GM23338 (cell line): Measurements from ENCODE around the gene LMNA. TPM values are rescaled to one million over a fixed set of nuclear protein-coding genes. Genes with fewer than 3 reads are reported as not detected.

Experiments used
- ATAC-seq: fragments of 200-7000 bp; cut with Tn5 transposase; 3 replicates; pipeline ENCODE4 v1.9.1; 2020
- DNase-seq: peaks from one replicate; pipeline ENCODE4 v3.0.0-alpha.2; 2015; ENCODE audit warnings: low spot score
- H2AFZ ChIP-seq: fragments of 200-600 bp; sonication (generic); 2 replicates; pipeline ENCODE4 v1.8.0; 2016; ENCODE audit warnings: antibody characterized with exemption, mild to moderate bottlenecking, moderate library complexity
- H3F3A ChIP-seq: fragments of 200-600 bp; sonication (generic); replicated peaks from 2 replicates; pipeline ENCODE4 v1.8.0; 2017; ENCODE audit warnings: antibody characterized with exemption, mixed run types, low read depth
- H3K27ac ChIP-seq: fragments of 200-600 bp; sonication (generic); 2 replicates; pipeline ENCODE4 v1.6.1; 2016; ENCODE audit warnings: low read depth
- H3K27me3 ChIP-seq: fragments of 200-600 bp; sonication (generic); 2 replicates; pipeline ENCODE4 v1.8.0; 2016; ENCODE audit warnings: mild to moderate bottlenecking, mixed run types, moderate library complexity; ENCODE audit not compliant: insufficient read depth
- H3K36me3 ChIP-seq: fragments of 200-600 bp; sonication (generic); 2 replicates; pipeline ENCODE4 v1.8.0; 2016; ENCODE audit warnings: mild to moderate bottlenecking; ENCODE audit not compliant: insufficient read depth
- H3K4me1 ChIP-seq: fragments of 200-600 bp; sonication (generic); 2 replicates; pipeline ENCODE4 v1.8.0; 2016; ENCODE audit warnings: mild to moderate bottlenecking, moderate library complexity; ENCODE audit not compliant: insufficient read depth
- H3K4me2 ChIP-seq: fragments of 200-600 bp; sonication (generic); 2 replicates; pipeline ENCODE4 v1.7.1; 2017; ENCODE audit warnings: mixed run types
- H3K4me3 ChIP-seq: fragments of 200-600 bp; sonication (generic); 2 replicates; pipeline ENCODE4 v1.6.1; 2016; ENCODE audit warnings: mixed run types
- H3K79me2 ChIP-seq: fragments of 200-600 bp; sonication (generic); replicated peaks from 2 replicates; pipeline ENCODE4 v1.8.0; 2017; ENCODE audit warnings: mild to moderate bottlenecking; ENCODE audit not compliant: insufficient read depth
- H3K9me2 ChIP-seq: fragments of 200-600 bp; sonication (generic); 2 replicates; pipeline ENCODE4 v1.8.0; 2017; ENCODE audit not compliant: insufficient read depth
- H4K20me1 ChIP-seq: fragments of 200-600 bp; sonication (generic); replicated peaks from 2 replicates; pipeline ENCODE4 v1.8.0; 2017; ENCODE audit warnings: mild to moderate bottlenecking; ENCODE audit not compliant: insufficient read depth
- H3K27ac Mint-ChIP-seq: 2 replicates; pipeline ENCODE4 v1.8.0; 2020; ENCODE audit warnings: inconsistent platforms, mild to moderate bottlenecking, moderate library complexity, mixed read lengths
- H3K27me3 Mint-ChIP-seq: 3 replicates; pipeline ENCODE4 v1.8.0; 2022; ENCODE audit warnings: low read depth, mild to moderate bottlenecking, moderate library complexity, mixed read lengths, inconsistent platforms; ENCODE audit not compliant: insufficient read depth, poor library complexity
- H3K36me3 Mint-ChIP-seq: 3 replicates; pipeline ENCODE4 v1.8.0; 2021; ENCODE audit warnings: low read depth, mild to moderate bottlenecking, inconsistent platforms, moderate library complexity, mixed read lengths
- H3K4me1 Mint-ChIP-seq: 3 replicates; pipeline ENCODE4 v1.8.0; 2020; ENCODE audit warnings: mild to moderate bottlenecking, inconsistent platforms, mixed read lengths
- H3K4me3 Mint-ChIP-seq: 3 replicates; pipeline ENCODE4 v1.8.0; 2021; ENCODE audit warnings: moderate library complexity, mild to moderate bottlenecking, inconsistent platforms, mixed read lengths
- H3K9me3 Mint-ChIP-seq: 3 replicates; pipeline ENCODE4 v1.8.0; 2020; ENCODE audit warnings: moderate library complexity, mild to moderate bottlenecking, inconsistent platforms, mixed read lengths
- CREB1 ChIP-seq: fragments of 250-450 bp; sonication (Bioruptor Pico); IDR thresholded peaks from 2 replicates; pipeline ENCODE4 v1.5.0; 2020; ENCODE audit warnings: low read depth, mild to moderate bottlenecking, moderate library complexity
- CTCF ChIP-seq, 2 experiments: fragments of 200-600 bp in 1 of 2; sonication (generic) in 1 of 2; conservative IDR thresholded peaks; 2 replicates each; pipeline versions ENCODE4 v1.5.1 to v1.6.1; 2016 to 2017; ENCODE audit warnings: antibody characterized with exemption in 2 of 2, low read depth in 2 of 2, mild to moderate bottlenecking in 2 of 2, moderate library complexity in 1 of 2
- ETS1 ChIP-seq: IDR thresholded peaks from 2 replicates; pipeline ENCODE4 v1.6.1; 2016; ENCODE audit warnings: antibody characterized with exemption
- EZH2 ChIP-seq: fragments of 200-600 bp; sonication (generic); IDR thresholded peaks from one replicate; pipeline ENCODE4 v1.8.0; 2017; ENCODE audit warnings: antibody characterized with exemption, mild to moderate bottlenecking, low read depth; ENCODE audit not compliant: unreplicated experiment
- EZH2phosphoT487 ChIP-seq: fragments of 200-600 bp; sonication (generic); IDR thresholded peaks from one replicate; pipeline ENCODE4 v1.8.1; 2018; ENCODE audit warnings: antibody characterized with exemption; ENCODE audit not compliant: unreplicated experiment
- JUNB ChIP-seq: IDR thresholded peaks from one replicate; pipeline ENCODE4 v1.6.1; 2016; ENCODE audit warnings: antibody characterized with exemption; ENCODE audit not compliant: unreplicated experiment
- NANOG ChIP-seq: IDR thresholded peaks from 2 replicates; pipeline ENCODE4 v1.6.1; 2016; ENCODE audit warnings: antibody characterized with exemption, borderline replicate concordance
- POLR2AphosphoS5 ChIP-seq: IDR thresholded peaks from 2 replicates; pipeline ENCODE4 v1.6.1; 2016; ENCODE audit warnings: antibody characterized with exemption, low read depth
- REST ChIP-seq: IDR thresholded peaks from one replicate; pipeline ENCODE4 v1.6.1; 2018; ENCODE audit warnings: antibody characterized with exemption; ENCODE audit not compliant: unreplicated experiment
- STAT1 ChIP-seq: IDR thresholded peaks from one replicate; pipeline ENCODE4 v1.6.1; 2016; ENCODE audit warnings: antibody characterized with exemption; ENCODE audit not compliant: unreplicated experiment
- ZNF114 ChIP-seq: fragments of 250-450 bp; sonication (Bioruptor Pico); IDR thresholded peaks from 2 replicates; pipeline ENCODE4 v1.5.0; 2020; ENCODE audit warnings: mild to moderate bottlenecking, moderate library complexity
- ZNF331 ChIP-seq: fragments of 250-450 bp; sonication (Bioruptor Pico); IDR thresholded peaks from 2 replicates; pipeline ENCODE4 v1.5.0; 2020; ENCODE audit warnings: low read depth, mild to moderate bottlenecking, moderate library complexity
- ZNF462 ChIP-seq: fragments of 250-450 bp; sonication (Bioruptor Pico); IDR thresholded peaks from 2 replicates; pipeline ENCODE4 v1.5.0; 2020; ENCODE audit warnings: mild to moderate bottlenecking, moderate library complexity
- polyA plus RNA-seq: library from polyadenylated mRNA; unstranded; fragments of >200 nt; fragmentation: Nextera tagmentation; extraction: Ambion mirVana; gene quantifications from 2 replicates; pipeline ENCODE4 v1.2.1, GENCODE V29; 2016
- total RNA-seq: library from RNA; depleted of rRNA; stranded (reverse); fragments of >200 nt; shearing (Covaris generic); gene quantifications from 2 replicates; pipeline ENCODE4 v1.2.3, GENCODE V29; 2014

Gene LMNA
- total and polyA plus RNA-seq, 2 experiments from 2014 or later: 35.5 to 56.3 TPM

GRCh38 chr1:156150333-156151011, 36.0 kb downstream of the LMNA start:
- peaks cover 22% of the 10 kb centered on the region for H3K27me3 Mint-ChIP-seq
- no peaks in the 10 kb centered on the region for H4K20me1 ChIP-seq
- no peaks in the 10 kb centered on the region for H3K9me2 ChIP-seq
- H3K4me1 Mint-ChIP-seq: peaks cover 80% of the 10 kb centered on the region
- peak overlapping the region; percentile 60 for H3K4me3 Mint-ChIP-seq
- H3K27me3 ChIP-seq: no peaks in the 10 kb centered on the region
- TF ChIP-seq EZH2phosphoT487: no peak
- TF ChIP-seq ZNF462: no peak
- TF ChIP-seq ZNF331 (CRISPR knock-in tag): no peak
- no peak for TF ChIP-seq ZNF114 (CRISPR knock-in tag)
- no peak for TF ChIP-seq CREB1 (CRISPR knock-in tag)
- no peak for TF ChIP-seq JUNB
- no peak for TF ChIP-seq POLR2AphosphoS5
- TF ChIP-seq STAT1: no peak
- no peak for TF ChIP-seq CTCF (conservative IDR thresholded peaks at IDR 0.05; ENCODE audit: low read depth in 2 of 2)
- TF ChIP-seq EZH2: no peak
- TF ChIP-seq REST: no peak
- TF ChIP-seq NANOG: no peak
- TF ChIP-seq ETS1: no peak
- peak; percentile 36 for DNase-seq
- H2AFZ ChIP-seq: 0 out of 2 replicates have a peak overlapping the region, but pooled peaks have one; percentile 69
- H3K36me3 ChIP-seq: no peaks in the 10 kb centered on the region
- peak overlapping the region; percentile 50 for H3K4me3 ChIP-seq
- peak overlapping the region; percentile 82 for H3K4me2 ChIP-seq
- no peaks in the 10 kb centered on the region for H3K79me2 ChIP-seq
- ATAC-seq: peak; percentile 1; the same call in 2 of the 3 replicates
- H3K36me3 Mint-ChIP-seq: no peaks in the 10 kb centered on the region
- H3F3A ChIP-seq: peaks cover 4% of the 10 kb centered on the region
- no peak overlapping the region for H3K27ac Mint-ChIP-seq
- peaks cover 72% of the 10 kb centered on the region for H3K4me1 ChIP-seq
- no peaks in the 10 kb centered on the region for H3K9me3 Mint-ChIP-seq
- H3K27ac ChIP-seq: peak overlapping the region; percentile 63; the same call in 1 of the 2 replicates
